ENCODE measurements around the gene MPP1. TPM values are rescaled to one million over a fixed set of nuclear protein-coding genes. Genes with fewer than 3 reads are reported as not detected.

The MPP1 gene
- total and polyA plus RNA-seq, 2 donors (not counting 3 experiments of a cell fraction or from before 2014, with no cell fraction given) = 22.1 to 32.3 TPM

GRCh38 chrX:154750301-154751202 is 54.7 kb downstream of the MPP1 start, which contains the start of gene GAB3:
GAB3 (minus strand) TSS chrX:154751077; CDS start chrX:154751025, 52 bp downstream.
- Histone ChIP-seq H3K36me3 (ENCODE audit: control insufficient read depth in 2 of 2, extremely low read depth in 1 of 2, insufficient read depth in 2 of 2, low read length in 2 of 2) (no peaks in the 10 kb centered on the region), H3K27me3 (ENCODE audit: control insufficient read depth in 2 of 2, insufficient read depth in 2 of 2, low read length in 2 of 2) (no peaks in the 10 kb centered on the region), H3K9me1 (replicated peaks; ENCODE audit: control insufficient read depth, extremely low read depth, insufficient read depth, low read length) (no peaks in the 10 kb centered on the region), H3K4me3 (replicated peaks in 1 of 3; ENCODE audit: insufficient read depth in 1 of 3, low read depth in 1 of 3, low read length in 3 of 3) (peak within 1 kb of the TSS in 2 of 3 experiments; percentile 45 to 69), H3K79me2 (ENCODE audit: control insufficient read depth, insufficient read depth, low read length) (no peaks in the 10 kb centered on the region), H3K9ac (replicated peaks; ENCODE audit: extremely low read depth, insufficient read depth, low read length) (peak within 1 kb of the TSS; percentile 54), H3K9me3 (replicated peaks; ENCODE audit: control insufficient read depth, insufficient read depth, low read length) (no peaks in the 10 kb centered on the region), H4K20me1 (replicated peaks; ENCODE audit: control insufficient read depth, extremely low read depth, insufficient read depth, low read length) (no peaks in the 10 kb centered on the region), H3K4me1 (ENCODE audit: control insufficient read depth, extremely low read depth, insufficient read depth, low read length) (peaks cover 6% of the 10 kb centered on the region), H2AFZ (ENCODE audit: low read depth, low read length) (peak within 1 kb of the TSS; percentile 58), H3K27ac (ENCODE audit: insufficient read depth, low read depth, low read length) (peak within 1 kb of the TSS; percentile 2), H3K4me2 (ENCODE audit: insufficient read depth, low read length) (peak within 1 kb of the TSS; percentile 79)
- dilution Hi-C loops (cut with MboI; ENCODE audit: extremely low pct_ligation_motif_present, low sequenced_read_pairs) = no loop called here
- TF ChIP-seq POLR2A (IDR thresholded peaks at IDR 0.05; ENCODE audit: low read depth, low read length) (no peak), POLR2AphosphoS5 (IDR thresholded peaks at IDR 0.05; ENCODE audit: insufficient read depth, low read depth, low read length) (peak; percentile 22)
- CTCF ChIA-PET = interaction anchor here (1.3 to 4.0 kb wide), 7 partner anchors 12 to 90 kb away, joined by 5 to 26 read pairs (median 11); partner anchors contain the start of gene DKC1
- peak; percentile 72 for FAIRE-seq
- no TSS peak for BruUV-seq (replicated peaks)
- intact Hi-C loops (cut with micrococcal nuclease) = loop anchor here (1.0 kb wide), 1 partner anchor 91 kb away; no protein-coding TSS in a partner anchor
- POLR2A ChIA-PET = no interaction called here
- DNase-seq (ENCODE audit: low read depth, low spot score) = peak; percentile 51

GRCh38 chrX:154749856-154750255 is 55.4 kb downstream of the MPP1 start:
- Histone ChIP-seq H4K20me1 (replicated peaks; ENCODE audit: control insufficient read depth, extremely low read depth, insufficient read depth, low read length) (no peaks in the 10 kb centered on the region), H3K9ac (replicated peaks; ENCODE audit: extremely low read depth, insufficient read depth, low read length) (no peak overlapping the region), H3K79me2 (ENCODE audit: control insufficient read depth, insufficient read depth, low read length) (no peaks in the 10 kb centered on the region), H3K4me2 (ENCODE audit: insufficient read depth, low read length) (peak overlapping the region; percentile 79), H3K4me3 (replicated peaks in 1 of 3; ENCODE audit: insufficient read depth in 1 of 3, low read depth in 1 of 3, low read length in 3 of 3) (peak overlapping the region in 2 of 3 experiments; percentile 45 to 69), H3K27ac (ENCODE audit: insufficient read depth, low read depth, low read length) (no peak overlapping the region), H3K4me1 (ENCODE audit: control insufficient read depth, extremely low read depth, insufficient read depth, low read length) (peaks cover 6% of the 10 kb centered on the region), H3K27me3 (ENCODE audit: control insufficient read depth in 2 of 2, insufficient read depth in 2 of 2, low read length in 2 of 2) (no peaks in the 10 kb centered on the region), H2AFZ (ENCODE audit: low read depth, low read length) (no peak overlapping the region), H3K9me1 (replicated peaks; ENCODE audit: control insufficient read depth, extremely low read depth, insufficient read depth, low read length) (no peaks in the 10 kb centered on the region), H3K9me3 (replicated peaks; ENCODE audit: control insufficient read depth, insufficient read depth, low read length) (no peaks in the 10 kb centered on the region), H3K36me3 (ENCODE audit: control insufficient read depth in 2 of 2, extremely low read depth in 1 of 2, insufficient read depth in 2 of 2, low read length in 2 of 2) (no peaks in the 10 kb centered on the region)
- CTCF ChIA-PET = interaction anchor here (1.3 to 4.0 kb wide), 7 partner anchors 12 to 90 kb away, joined by 5 to 26 read pairs (median 12); partner anchors contain the start of gene DKC1
- intact Hi-C loops (cut with micrococcal nuclease) (loop anchor here (1.0 kb wide), 1 partner anchor 91 kb away; no protein-coding TSS in a partner anchor), dilution Hi-C loops (cut with MboI; ENCODE audit: extremely low pct_ligation_motif_present, low sequenced_read_pairs) (no loop called here)
- no TSS peak for BruUV-seq (replicated peaks)
- TF ChIP-seq MAX (IDR thresholded peaks at IDR 0.05; ENCODE audit: insufficient read depth, insufficient read length) (no peak), EZH2 (IDR thresholded peaks at IDR 0.05; ENCODE audit: borderline replicate concordance, low read depth, low read length, severe bottlenecking) (no peak), JUN (IDR thresholded peaks at IDR 0.05; ENCODE audit: borderline replicate concordance, insufficient read depth, insufficient read length, low read depth) (no peak), POLR2AphosphoS5 (IDR thresholded peaks at IDR 0.05; ENCODE audit: insufficient read depth, low read depth, low read length) (no peak), FOS (IDR thresholded peaks at IDR 0.05; ENCODE audit: borderline replicate concordance, insufficient read depth, low read length) (no peak), MYC (IDR thresholded peaks at IDR 0.05; ENCODE audit: low read depth, low read length) (no peak)
- FAIRE-seq (no peak), DNase-seq (ENCODE audit: low read depth, low spot score) (no peak)
- POLR2A ChIA-PET = no interaction called here
